GM23338 (cell line): ENCODE results near the gene OVCA2. TPM values are rescaled to one million over a fixed set of nuclear protein-coding genes. Genes with fewer than 3 reads are reported as not detected.

Experiments used
- ATAC-seq: fragments of 200-7000 bp; cut with Tn5 transposase; 3 replicates; pipeline ENCODE4 v1.9.1; 2020
- DNase-seq: peaks from one replicate; pipeline ENCODE4 v3.0.0-alpha.2; 2015; ENCODE audit warnings: low spot score
- H2AFZ ChIP-seq: fragments of 200-600 bp; sonication (generic); 2 replicates; pipeline ENCODE4 v1.8.0; 2016; ENCODE audit warnings: antibody characterized with exemption, mild to moderate bottlenecking, moderate library complexity
- H3F3A ChIP-seq: fragments of 200-600 bp; sonication (generic); replicated peaks from 2 replicates; pipeline ENCODE4 v1.8.0; 2017; ENCODE audit warnings: antibody characterized with exemption, mixed run types, low read depth
- H3K27ac ChIP-seq: fragments of 200-600 bp; sonication (generic); 2 replicates; pipeline ENCODE4 v1.6.1; 2016; ENCODE audit warnings: low read depth
- H3K27me3 ChIP-seq: fragments of 200-600 bp; sonication (generic); 2 replicates; pipeline ENCODE4 v1.8.0; 2016; ENCODE audit warnings: mild to moderate bottlenecking, mixed run types, moderate library complexity; ENCODE audit not compliant: insufficient read depth
- H3K36me3 ChIP-seq: fragments of 200-600 bp; sonication (generic); 2 replicates; pipeline ENCODE4 v1.8.0; 2016; ENCODE audit warnings: mild to moderate bottlenecking; ENCODE audit not compliant: insufficient read depth
- H3K4me1 ChIP-seq: fragments of 200-600 bp; sonication (generic); 2 replicates; pipeline ENCODE4 v1.8.0; 2016; ENCODE audit warnings: mild to moderate bottlenecking, moderate library complexity; ENCODE audit not compliant: insufficient read depth
- H3K4me2 ChIP-seq: fragments of 200-600 bp; sonication (generic); 2 replicates; pipeline ENCODE4 v1.7.1; 2017; ENCODE audit warnings: mixed run types
- H3K4me3 ChIP-seq: fragments of 200-600 bp; sonication (generic); 2 replicates; pipeline ENCODE4 v1.6.1; 2016; ENCODE audit warnings: mixed run types
- H3K79me2 ChIP-seq: fragments of 200-600 bp; sonication (generic); replicated peaks from 2 replicates; pipeline ENCODE4 v1.8.0; 2017; ENCODE audit warnings: mild to moderate bottlenecking; ENCODE audit not compliant: insufficient read depth
- H3K9me2 ChIP-seq: fragments of 200-600 bp; sonication (generic); 2 replicates; pipeline ENCODE4 v1.8.0; 2017; ENCODE audit not compliant: insufficient read depth
- H4K20me1 ChIP-seq: fragments of 200-600 bp; sonication (generic); replicated peaks from 2 replicates; pipeline ENCODE4 v1.8.0; 2017; ENCODE audit warnings: mild to moderate bottlenecking; ENCODE audit not compliant: insufficient read depth
- H3K27ac Mint-ChIP-seq: 2 replicates; pipeline ENCODE4 v1.8.0; 2020; ENCODE audit warnings: inconsistent platforms, mild to moderate bottlenecking, moderate library complexity, mixed read lengths
- H3K27me3 Mint-ChIP-seq: 3 replicates; pipeline ENCODE4 v1.8.0; 2022; ENCODE audit warnings: low read depth, mild to moderate bottlenecking, moderate library complexity, mixed read lengths, inconsistent platforms; ENCODE audit not compliant: insufficient read depth, poor library complexity
- H3K36me3 Mint-ChIP-seq: 3 replicates; pipeline ENCODE4 v1.8.0; 2021; ENCODE audit warnings: low read depth, mild to moderate bottlenecking, inconsistent platforms, moderate library complexity, mixed read lengths
- H3K4me1 Mint-ChIP-seq: 3 replicates; pipeline ENCODE4 v1.8.0; 2020; ENCODE audit warnings: mild to moderate bottlenecking, inconsistent platforms, mixed read lengths
- H3K4me3 Mint-ChIP-seq: 3 replicates; pipeline ENCODE4 v1.8.0; 2021; ENCODE audit warnings: moderate library complexity, mild to moderate bottlenecking, inconsistent platforms, mixed read lengths
- H3K9me3 Mint-ChIP-seq: 3 replicates; pipeline ENCODE4 v1.8.0; 2020; ENCODE audit warnings: moderate library complexity, mild to moderate bottlenecking, inconsistent platforms, mixed read lengths
- CREB1 ChIP-seq: fragments of 250-450 bp; sonication (Bioruptor Pico); IDR thresholded peaks from 2 replicates; pipeline ENCODE4 v1.5.0; 2020; ENCODE audit warnings: low read depth, mild to moderate bottlenecking, moderate library complexity
- EZH2 ChIP-seq: fragments of 200-600 bp; sonication (generic); IDR thresholded peaks from one replicate; pipeline ENCODE4 v1.8.0; 2017; ENCODE audit warnings: antibody characterized with exemption, mild to moderate bottlenecking, low read depth; ENCODE audit not compliant: unreplicated experiment
- EZH2phosphoT487 ChIP-seq: fragments of 200-600 bp; sonication (generic); IDR thresholded peaks from one replicate; pipeline ENCODE4 v1.8.1; 2018; ENCODE audit warnings: antibody characterized with exemption; ENCODE audit not compliant: unreplicated experiment
- JUNB ChIP-seq: IDR thresholded peaks from one replicate; pipeline ENCODE4 v1.6.1; 2016; ENCODE audit warnings: antibody characterized with exemption; ENCODE audit not compliant: unreplicated experiment
- NANOG ChIP-seq: IDR thresholded peaks from 2 replicates; pipeline ENCODE4 v1.6.1; 2016; ENCODE audit warnings: antibody characterized with exemption, borderline replicate concordance
- POLR2AphosphoS5 ChIP-seq: IDR thresholded peaks from 2 replicates; pipeline ENCODE4 v1.6.1; 2016; ENCODE audit warnings: antibody characterized with exemption, low read depth
- STAT1 ChIP-seq: IDR thresholded peaks from one replicate; pipeline ENCODE4 v1.6.1; 2016; ENCODE audit warnings: antibody characterized with exemption; ENCODE audit not compliant: unreplicated experiment
- ZNF114 ChIP-seq: fragments of 250-450 bp; sonication (Bioruptor Pico); IDR thresholded peaks from 2 replicates; pipeline ENCODE4 v1.5.0; 2020; ENCODE audit warnings: mild to moderate bottlenecking, moderate library complexity
- ZNF331 ChIP-seq: fragments of 250-450 bp; sonication (Bioruptor Pico); IDR thresholded peaks from 2 replicates; pipeline ENCODE4 v1.5.0; 2020; ENCODE audit warnings: low read depth, mild to moderate bottlenecking, moderate library complexity
- polyA plus RNA-seq: library from polyadenylated mRNA; unstranded; fragments of >200 nt; fragmentation: Nextera tagmentation; extraction: Ambion mirVana; gene quantifications from 2 replicates; pipeline ENCODE4 v1.2.1, GENCODE V29; 2016
- total RNA-seq: library from RNA; depleted of rRNA; stranded (reverse); fragments of >200 nt; shearing (Covaris generic); gene quantifications from 2 replicates; pipeline ENCODE4 v1.2.3, GENCODE V29; 2014
- TF ChIP-seq, protein P1 (sequence below): IDR thresholded peaks from one replicate; pipeline ENCODE4 v1.6.1; 2018; ENCODE audit warnings: antibody characterized with exemption; ENCODE audit not compliant: unreplicated experiment
- TF ChIP-seq, protein P2 (sequence below), 2 experiments: fragments of 200-600 bp in 1 of 2; sonication (generic) in 1 of 2; conservative IDR thresholded peaks; 2 replicates each; pipeline versions ENCODE4 v1.5.1 to v1.6.1; 2016 to 2017; ENCODE audit warnings: antibody characterized with exemption in 2 of 2, low read depth in 2 of 2, mild to moderate bottlenecking in 2 of 2, moderate library complexity in 1 of 2
- TF ChIP-seq, protein P3 (sequence below): fragments of 250-450 bp; sonication (Bioruptor Pico); IDR thresholded peaks from 2 replicates; pipeline ENCODE4 v1.5.0; 2020; ENCODE audit warnings: mild to moderate bottlenecking, moderate library complexity
- TF ChIP-seq, protein P4 (sequence below): IDR thresholded peaks from 2 replicates; pipeline ENCODE4 v1.6.1; 2016; ENCODE audit warnings: antibody characterized with exemption

The OVCA2 gene
- total and polyA plus RNA-seq, 2 experiments from 2014 or later = 15.9 to 21.3 TPM

DNA sequence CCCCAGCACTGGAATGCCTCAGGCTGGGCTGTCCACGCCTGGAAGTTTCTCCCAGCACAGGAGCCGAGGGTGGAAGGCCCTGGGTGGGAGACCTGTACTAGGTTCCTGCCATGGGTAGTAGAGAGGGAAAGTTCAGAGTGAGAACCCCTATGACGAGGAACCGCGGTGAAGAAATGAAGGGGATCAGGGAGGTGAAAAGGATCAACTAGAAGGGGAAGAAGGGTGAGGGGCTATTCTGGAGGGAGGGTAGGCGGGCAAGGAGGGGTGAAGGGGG, 18.5 kb downstream of the OVCA2 start:
- Histone ChIP-seq H3K9me2 (no peaks in the 10 kb centered on the region), H2AFZ (no peak overlapping the region), H4K20me1 (no peaks in the 10 kb centered on the region; the same call in 1 of the 2 replicates), H3K4me1 (peaks cover 29% of the 10 kb centered on the region), H3K4me3 (no peak overlapping the region), H3F3A (0 out of 2 replicates have a peak, but pooled peaks cover 10% of the 10 kb centered on the region), H3K79me2 (no peaks in the 10 kb centered on the region), H3K4me2 (no peak overlapping the region), H3K36me3 (no peaks in the 10 kb centered on the region), H3K27ac (no peak overlapping the region), H3K27me3 (peaks cover 57% of the 10 kb centered on the region)
- peaks cover 41% of the 10 kb centered on the region for H3K4me1 Mint-ChIP-seq
- no peaks in the 10 kb centered on the region for H3K9me3 Mint-ChIP-seq
- peaks cover 62% of the 10 kb centered on the region for H3K27me3 Mint-ChIP-seq
- H3K4me3 Mint-ChIP-seq = no peak overlapping the region
- peaks cover 9% of the 10 kb centered on the region for H3K36me3 Mint-ChIP-seq
- no peak overlapping the region for H3K27ac Mint-ChIP-seq
- TF ChIP-seq, protein P1, sequence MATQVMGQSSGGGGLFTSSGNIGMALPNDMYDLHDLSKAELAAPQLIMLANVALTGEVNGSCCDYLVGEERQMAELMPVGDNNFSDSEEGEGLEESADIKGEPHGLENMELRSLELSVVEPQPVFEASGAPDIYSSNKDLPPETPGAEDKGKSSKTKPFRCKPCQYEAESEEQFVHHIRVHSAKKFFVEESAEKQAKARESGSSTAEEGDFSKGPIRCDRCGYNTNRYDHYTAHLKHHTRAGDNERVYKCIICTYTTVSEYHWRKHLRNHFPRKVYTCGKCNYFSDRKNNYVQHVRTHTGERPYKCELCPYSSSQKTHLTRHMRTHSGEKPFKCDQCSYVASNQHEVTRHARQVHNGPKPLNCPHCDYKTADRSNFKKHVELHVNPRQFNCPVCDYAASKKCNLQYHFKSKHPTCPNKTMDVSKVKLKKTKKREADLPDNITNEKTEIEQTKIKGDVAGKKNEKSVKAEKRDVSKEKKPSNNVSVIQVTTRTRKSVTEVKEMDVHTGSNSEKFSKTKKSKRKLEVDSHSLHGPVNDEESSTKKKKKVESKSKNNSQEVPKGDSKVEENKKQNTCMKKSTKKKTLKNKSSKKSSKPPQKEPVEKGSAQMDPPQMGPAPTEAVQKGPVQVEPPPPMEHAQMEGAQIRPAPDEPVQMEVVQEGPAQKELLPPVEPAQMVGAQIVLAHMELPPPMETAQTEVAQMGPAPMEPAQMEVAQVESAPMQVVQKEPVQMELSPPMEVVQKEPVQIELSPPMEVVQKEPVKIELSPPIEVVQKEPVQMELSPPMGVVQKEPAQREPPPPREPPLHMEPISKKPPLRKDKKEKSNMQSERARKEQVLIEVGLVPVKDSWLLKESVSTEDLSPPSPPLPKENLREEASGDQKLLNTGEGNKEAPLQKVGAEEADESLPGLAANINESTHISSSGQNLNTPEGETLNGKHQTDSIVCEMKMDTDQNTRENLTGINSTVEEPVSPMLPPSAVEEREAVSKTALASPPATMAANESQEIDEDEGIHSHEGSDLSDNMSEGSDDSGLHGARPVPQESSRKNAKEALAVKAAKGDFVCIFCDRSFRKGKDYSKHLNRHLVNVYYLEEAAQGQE = no peak
- TF ChIP-seq ZNF331 (CRISPR knock-in tag) = no peak
- TF ChIP-seq EZH2phosphoT487 = no peak
- no peak for TF ChIP-seq POLR2AphosphoS5
- TF ChIP-seq CREB1 (CRISPR knock-in tag) = no peak
- TF ChIP-seq, protein P2, sequence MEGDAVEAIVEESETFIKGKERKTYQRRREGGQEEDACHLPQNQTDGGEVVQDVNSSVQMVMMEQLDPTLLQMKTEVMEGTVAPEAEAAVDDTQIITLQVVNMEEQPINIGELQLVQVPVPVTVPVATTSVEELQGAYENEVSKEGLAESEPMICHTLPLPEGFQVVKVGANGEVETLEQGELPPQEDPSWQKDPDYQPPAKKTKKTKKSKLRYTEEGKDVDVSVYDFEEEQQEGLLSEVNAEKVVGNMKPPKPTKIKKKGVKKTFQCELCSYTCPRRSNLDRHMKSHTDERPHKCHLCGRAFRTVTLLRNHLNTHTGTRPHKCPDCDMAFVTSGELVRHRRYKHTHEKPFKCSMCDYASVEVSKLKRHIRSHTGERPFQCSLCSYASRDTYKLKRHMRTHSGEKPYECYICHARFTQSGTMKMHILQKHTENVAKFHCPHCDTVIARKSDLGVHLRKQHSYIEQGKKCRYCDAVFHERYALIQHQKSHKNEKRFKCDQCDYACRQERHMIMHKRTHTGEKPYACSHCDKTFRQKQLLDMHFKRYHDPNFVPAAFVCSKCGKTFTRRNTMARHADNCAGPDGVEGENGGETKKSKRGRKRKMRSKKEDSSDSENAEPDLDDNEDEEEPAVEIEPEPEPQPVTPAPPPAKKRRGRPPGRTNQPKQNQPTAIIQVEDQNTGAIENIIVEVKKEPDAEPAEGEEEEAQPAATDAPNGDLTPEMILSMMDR (conservative IDR thresholded peaks at IDR 0.05; ENCODE audit: low read depth in 2 of 2) = no peak
- no peak for TF ChIP-seq JUNB
- no peak for TF ChIP-seq ZNF114 (CRISPR knock-in tag)
- TF ChIP-seq NANOG = no peak
- TF ChIP-seq STAT1 = no peak
- TF ChIP-seq EZH2 = no peak
- TF ChIP-seq, protein P3, sequence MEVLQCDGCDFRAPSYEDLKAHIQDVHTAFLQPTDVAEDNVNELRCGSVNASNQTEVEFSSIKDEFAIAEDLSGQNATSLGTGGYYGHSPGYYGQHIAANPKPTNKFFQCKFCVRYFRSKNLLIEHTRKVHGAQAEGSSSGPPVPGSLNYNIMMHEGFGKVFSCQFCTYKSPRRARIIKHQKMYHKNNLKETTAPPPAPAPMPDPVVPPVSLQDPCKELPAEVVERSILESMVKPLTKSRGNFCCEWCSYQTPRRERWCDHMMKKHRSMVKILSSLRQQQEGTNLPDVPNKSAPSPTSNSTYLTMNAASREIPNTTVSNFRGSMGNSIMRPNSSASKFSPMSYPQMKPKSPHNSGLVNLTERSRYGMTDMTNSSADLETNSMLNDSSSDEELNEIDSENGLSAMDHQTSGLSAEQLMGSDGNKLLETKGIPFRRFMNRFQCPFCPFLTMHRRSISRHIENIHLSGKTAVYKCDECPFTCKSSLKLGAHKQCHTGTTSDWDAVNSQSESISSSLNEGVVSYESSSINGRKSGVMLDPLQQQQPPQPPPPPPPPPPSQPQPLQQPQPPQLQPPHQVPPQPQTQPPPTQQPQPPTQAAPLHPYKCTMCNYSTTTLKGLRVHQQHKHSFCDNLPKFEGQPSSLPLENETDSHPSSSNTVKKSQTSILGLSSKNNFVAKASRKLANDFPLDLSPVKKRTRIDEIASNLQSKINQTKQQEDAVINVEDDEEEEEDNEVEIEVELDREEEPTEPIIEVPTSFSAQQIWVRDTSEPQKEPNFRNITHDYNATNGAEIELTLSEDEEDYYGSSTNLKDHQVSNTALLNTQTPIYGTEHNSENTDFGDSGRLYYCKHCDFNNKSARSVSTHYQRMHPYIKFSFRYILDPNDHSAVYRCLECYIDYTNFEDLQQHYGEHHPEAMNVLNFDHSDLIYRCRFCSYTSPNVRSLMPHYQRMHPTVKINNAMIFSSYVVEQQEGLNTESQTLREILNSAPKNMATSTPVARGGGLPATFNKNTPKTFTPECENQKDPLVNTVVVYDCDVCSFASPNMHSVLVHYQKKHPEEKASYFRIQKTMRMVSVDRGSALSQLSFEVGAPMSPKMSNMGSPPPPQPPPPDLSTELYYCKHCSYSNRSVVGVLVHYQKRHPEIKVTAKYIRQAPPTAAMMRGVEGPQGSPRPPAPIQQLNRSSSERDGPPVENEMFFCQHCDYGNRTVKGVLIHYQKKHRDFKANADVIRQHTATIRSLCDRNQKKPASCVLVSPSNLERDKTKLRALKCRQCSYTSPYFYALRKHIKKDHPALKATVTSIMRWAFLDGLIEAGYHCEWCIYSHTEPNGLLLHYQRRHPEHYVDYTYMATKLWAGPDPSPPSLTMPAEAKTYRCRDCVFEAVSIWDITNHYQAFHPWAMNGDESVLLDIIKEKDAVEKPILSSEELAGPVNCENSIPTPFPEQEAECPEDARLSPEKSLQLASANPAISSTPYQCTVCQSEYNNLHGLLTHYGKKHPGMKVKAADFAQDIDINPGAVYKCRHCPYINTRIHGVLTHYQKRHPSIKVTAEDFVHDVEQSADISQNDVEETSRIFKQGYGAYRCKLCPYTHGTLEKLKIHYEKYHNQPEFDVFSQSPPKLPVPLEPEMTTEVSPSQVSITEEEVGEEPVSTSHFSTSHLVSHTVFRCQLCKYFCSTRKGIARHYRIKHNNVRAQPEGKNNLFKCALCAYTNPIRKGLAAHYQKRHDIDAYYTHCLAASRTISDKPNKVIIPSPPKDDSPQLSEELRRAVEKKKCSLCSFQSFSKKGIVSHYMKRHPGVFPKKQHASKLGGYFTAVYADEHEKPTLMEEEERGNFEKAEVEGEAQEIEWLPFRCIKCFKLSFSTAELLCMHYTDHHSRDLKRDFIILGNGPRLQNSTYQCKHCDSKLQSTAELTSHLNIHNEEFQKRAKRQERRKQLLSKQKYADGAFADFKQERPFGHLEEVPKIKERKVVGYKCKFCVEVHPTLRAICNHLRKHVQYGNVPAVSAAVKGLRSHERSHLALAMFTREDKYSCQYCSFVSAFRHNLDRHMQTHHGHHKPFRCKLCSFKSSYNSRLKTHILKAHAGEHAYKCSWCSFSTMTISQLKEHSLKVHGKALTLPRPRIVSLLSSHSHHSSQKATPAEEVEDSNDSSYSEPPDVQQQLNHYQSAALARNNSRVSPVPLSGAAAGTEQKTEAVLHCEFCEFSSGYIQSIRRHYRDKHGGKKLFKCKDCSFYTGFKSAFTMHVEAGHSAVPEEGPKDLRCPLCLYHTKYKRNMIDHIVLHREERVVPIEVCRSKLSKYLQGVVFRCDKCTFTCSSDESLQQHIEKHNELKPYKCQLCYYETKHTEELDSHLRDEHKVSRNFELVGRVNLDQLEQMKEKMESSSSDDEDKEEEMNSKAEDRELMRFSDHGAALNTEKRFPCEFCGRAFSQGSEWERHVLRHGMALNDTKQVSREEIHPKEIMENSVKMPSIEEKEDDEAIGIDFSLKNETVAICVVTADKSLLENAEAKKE (CRISPR knock-in tag) = no peak
- TF ChIP-seq, protein P4, sequence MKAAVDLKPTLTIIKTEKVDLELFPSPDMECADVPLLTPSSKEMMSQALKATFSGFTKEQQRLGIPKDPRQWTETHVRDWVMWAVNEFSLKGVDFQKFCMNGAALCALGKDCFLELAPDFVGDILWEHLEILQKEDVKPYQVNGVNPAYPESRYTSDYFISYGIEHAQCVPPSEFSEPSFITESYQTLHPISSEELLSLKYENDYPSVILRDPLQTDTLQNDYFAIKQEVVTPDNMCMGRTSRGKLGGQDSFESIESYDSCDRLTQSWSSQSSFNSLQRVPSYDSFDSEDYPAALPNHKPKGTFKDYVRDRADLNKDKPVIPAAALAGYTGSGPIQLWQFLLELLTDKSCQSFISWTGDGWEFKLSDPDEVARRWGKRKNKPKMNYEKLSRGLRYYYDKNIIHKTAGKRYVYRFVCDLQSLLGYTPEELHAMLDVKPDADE = no peak
- ATAC-seq (no peak), DNase-seq (no peak)
